Body of pancreas (tissue), 4 donors: ENCODE measurements around the gene PDGFD.

Source experiments
- CTCF ChIP-seq, 7 experiments: fragments of 450-650 bp in 4 of 7; fragments of 200-600 bp in 3 of 7; sonication (generic) in 3 of 7; IDR thresholded peaks; one replicate each; pipeline ENCODE4 v1.5.1; 2016 to 2019; ENCODE audit warnings: antibody characterized with exemption in 7 of 7
- POLR2A ChIP-seq, 3 donors: fragments of 450-650 bp; IDR thresholded peaks; one replicate each; pipeline ENCODE4 v1.6.1; 2016; ENCODE audit warnings: antibody characterized with exemption in 3 of 3, mild to moderate bottlenecking in 2 of 3

- TF ChIP-seq CTCF (IDR thresholded peaks at IDR 0.05) (no peak), POLR2A (IDR thresholded peaks at IDR 0.05) (no peak)
Observed at GRCh38 chr11:103997082-103997481, 166.9 kb downstream of the PDGFD start.
